GM21360 (cell line): ENCODE measurements around the gene CDH8.
"Not testable (repeated sequence)": the region's sequence is repeated elsewhere in the genome, so short reads cannot be mapped to it uniquely, and the experiment has no call there.

ENCODE experiments used
- ATAC-seq: cut with Tn5 transposase; IDR thresholded peaks from one replicate; pipeline ENCODE4 v1.9.1; 2021; ENCODE audit warnings: mild to moderate bottlenecking, moderate library complexity; ENCODE audit not compliant: unreplicated experiment

CDH8 gene

DNA sequence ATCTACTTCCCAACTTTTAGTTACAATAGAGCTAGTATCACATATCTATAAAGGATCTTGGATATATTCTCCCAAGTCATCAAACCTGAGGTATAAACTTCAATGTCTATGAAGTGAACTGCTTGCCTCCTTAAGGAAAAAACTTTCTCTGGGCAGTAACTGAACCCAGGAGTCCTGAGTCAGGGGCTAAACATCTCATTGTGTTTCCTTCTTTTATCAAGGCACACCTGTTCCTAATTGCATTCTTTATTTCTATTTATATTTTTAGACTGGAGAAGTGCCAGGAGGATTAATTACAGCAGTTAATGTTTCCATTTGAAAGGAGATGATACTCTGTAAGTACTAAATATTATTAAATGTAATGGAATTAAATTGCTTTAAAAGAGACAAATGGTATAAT is 98.6 kb downstream of the CDH8 start:
- ATAC-seq = no peak

DNA sequence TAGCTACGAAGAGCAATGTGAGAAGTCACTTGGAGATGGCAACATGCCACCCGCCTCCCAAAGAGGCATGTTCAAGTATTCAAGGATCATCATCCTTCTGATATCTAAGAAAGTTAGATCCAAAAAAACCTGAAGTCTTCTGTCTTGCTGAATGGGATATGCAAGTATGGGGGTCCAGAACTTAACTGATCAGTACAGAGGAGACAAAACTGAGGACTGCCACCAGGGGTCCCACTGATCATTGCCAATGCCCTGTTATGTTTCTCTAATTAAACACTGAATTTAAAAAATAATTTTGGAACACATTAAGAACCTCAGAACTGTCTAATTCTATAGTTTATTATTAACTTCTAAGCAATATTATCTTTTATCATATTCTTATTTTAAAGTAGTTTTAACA is 99.7 kb downstream of the CDH8 start:
- ATAC-seq = no peak

DNA sequence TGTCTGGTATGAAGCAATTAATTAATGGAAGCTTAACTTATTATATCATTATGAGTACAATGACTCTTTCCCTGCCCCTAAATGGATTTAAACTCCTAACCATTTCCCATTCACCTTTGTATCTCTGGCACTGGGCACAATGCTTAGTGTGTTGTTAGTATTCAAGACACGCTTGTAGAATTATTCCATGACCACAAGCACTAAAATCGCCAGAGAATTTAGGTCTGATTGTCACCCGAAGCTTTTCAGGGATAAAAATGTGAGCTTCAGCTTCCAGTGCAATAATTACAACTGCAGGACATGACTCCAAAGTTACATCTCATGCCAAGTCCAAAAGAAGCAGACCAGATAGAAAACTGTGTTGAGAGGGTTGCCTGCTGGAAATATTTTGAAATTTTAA is 101.6 kb downstream of the CDH8 start:
- ATAC-seq = no peak

DNA sequence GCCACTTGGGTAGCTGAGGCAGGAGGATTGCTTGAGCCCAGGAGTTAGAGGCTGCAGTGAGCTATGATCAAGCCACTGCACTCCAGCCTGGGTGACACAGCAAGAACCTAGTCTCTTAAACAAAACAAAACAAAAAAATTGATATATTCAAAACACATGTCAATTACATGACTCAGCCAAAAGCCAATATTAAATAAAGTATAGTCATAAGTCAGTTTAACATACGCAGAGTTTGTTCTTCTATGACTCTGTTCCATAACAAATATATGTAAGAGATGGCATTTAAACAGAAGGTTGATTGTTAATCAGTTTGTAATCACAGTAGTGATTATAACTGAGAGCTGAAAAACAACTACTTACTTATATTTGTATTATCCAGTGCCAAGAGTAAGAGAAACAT is 106.5 kb downstream of the CDH8 start:
- no peak for ATAC-seq

DNA sequence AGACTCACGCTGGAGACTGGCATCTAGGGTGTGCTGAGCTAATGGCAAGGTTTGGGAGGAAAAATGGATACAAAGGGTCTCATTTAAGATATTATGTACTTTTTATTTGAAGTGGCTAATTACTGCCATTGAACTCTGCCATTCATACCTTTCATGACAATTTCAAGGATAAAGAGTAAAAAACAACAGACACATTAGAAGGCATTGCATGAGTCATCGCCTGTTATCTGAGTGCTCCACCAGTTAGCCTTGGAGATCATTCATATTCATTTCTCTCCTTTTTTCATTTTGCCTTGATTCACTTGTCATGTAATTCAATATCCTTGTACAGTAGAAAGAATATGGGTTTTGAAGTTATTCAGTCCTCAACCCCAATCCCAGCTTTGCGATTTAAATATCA is 109.5 kb downstream of the CDH8 start:
- ATAC-seq = no peak

DNA sequence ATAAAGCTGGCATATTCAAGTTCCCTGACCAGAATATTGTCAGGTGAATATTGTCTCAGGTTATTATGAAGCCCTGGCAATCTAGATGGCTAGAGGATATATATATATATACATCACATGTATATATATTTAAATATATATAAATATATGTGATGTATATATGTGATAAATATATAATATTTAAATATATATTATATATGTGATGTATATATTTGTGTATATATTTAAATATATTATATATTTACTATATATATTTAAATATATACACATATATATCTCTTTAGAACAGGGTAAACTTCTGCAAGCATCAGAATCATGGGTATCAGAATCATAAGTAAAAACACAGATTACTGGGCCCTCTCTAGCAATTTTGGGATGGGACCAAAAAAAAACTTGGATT is 112.6 kb downstream of the CDH8 start:
- ATAC-seq = no peak

DNA sequence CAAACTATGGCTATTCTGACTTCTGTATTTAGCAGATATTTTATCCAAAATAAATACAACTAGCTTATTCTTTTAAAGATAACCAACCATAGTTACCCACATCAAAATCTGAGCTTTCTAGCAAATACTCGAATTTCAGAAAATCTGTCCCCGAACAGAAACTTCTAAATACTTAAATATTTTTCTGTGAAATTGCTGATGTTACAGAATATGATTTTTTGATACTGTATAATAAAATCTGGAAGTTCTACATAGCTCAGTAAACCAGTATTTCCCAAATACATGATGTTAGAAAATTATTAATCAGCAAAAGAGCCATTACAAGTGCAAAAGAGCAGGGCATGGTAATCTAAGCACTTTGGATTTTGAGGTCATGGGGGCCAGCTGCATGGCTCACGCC is 114.9 kb downstream of the CDH8 start:
- ATAC-seq = no peak

DNA sequence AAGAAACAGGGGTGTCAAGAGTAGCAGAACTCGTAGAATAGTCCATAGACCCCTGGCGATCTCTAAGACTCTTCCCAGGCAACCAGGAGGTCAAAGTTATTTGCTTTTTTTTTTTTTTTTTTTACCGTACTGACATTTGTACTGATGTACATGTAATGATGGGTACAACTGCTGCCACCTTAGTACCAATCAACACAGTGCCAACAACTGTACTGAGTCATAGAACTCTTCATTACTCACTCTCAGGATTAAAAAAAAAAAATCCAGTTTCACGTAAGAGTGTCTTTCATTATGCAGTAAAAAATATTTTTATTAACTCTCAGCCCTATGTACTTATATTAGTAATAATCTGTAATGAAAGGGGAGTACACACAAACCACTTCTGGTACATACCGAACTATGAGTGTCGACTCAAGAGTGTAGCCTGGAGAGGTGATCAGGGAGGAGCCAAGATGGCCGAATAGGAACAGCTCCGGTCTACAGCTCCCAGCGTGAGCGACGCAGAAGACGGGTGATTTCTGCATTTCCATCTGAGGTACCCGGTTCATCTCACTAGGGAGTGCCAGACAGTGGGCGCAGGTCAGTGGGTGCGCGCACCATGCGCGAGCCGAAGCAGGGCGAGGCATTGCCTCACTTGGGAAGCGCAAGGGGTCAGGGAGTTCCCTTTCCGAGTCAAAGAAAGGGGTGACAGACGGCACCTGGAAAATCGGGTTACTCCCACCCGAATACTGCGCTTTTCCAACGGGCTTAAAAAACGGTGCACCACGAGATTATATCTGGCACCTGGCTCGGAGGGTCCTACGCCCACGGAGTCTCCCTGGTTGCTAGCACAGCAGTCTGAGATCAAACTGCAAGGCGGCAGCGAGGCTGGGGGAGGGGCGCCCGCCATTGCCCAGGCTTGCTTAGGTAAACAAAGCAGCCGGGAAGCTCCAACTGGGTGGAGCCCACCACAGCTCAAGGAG is 118.1 kb downstream of the CDH8 start:
- ATAC-seq = not testable (repeated sequence)

DNA sequence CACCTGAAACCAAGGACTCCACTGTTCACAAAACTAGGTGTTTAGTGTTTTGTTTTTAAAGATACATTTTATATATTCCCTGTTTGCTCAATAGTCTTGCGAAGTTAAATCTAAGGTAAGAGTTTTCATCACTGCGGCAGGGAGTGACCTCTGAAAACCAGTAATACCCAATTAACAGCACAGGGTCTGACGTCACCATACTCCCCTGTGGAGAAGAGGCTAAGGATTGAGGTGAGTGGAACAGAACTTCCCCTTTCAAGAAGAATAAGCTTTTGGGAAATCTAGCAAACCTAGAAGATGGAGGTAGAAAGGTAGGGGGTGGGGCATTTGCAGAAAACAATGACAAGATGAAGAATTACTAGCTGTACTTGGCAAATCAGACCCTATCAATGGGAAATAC is 120.7 kb downstream of the CDH8 start:
- ATAC-seq = no peak

DNA sequence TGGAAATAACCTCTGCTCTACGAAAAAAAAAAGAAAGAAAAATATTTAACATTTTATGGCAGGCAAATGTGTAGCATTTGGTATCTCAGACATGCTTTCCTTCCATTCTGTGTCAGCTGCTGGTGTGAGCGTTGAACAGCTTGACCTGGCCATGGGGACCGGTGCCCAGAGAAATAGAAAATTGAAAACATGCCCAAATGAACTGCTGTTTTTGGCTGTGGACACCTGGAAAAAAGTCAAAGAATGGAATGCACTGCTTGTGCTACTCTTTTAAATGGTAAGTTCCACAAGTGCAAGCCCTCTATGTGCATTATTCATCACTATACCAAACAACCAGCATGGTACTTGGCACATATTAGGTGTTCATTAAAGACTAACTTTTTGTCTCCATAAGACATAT is 127.2 kb downstream of the CDH8 start:
- no peak for ATAC-seq

DNA sequence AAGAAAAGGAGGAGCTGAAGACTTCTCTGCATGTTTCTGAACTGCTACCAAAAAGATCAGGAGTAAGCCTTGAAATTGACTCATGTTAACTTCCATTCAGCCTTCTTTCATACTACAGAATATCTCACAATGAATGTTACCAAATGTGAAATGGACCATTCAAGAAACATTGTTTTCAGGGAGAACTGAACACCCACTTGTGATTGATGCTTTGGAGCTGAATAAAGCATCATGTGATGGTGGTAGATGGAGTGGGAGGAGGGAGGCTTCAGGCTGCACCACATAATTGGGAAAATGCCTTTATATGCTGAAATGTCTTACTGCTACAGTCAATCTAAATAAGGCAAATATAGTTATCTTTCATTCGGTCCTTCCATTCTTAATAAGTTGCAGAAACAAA is 127.8 kb downstream of the CDH8 start:
- ATAC-seq = no peak

DNA sequence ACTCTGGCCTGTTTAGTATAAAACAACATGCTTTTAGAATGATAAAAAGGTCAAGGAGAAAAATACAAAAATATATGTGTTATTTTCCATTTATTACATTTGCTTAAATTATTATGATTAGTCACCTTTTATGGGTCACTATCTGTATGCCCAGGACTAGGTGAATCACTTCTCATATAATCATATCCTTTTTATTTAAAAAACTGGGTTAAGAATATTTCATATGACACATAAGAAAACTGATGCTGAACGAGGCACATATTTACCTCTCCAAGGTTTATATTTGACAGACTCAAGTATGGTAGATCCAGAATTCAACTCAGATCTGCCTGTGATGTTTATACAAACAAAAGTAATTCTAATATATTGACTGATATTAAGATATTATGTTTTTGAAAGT is 134.5 kb downstream of the CDH8 start:
- no peak for ATAC-seq

DNA sequence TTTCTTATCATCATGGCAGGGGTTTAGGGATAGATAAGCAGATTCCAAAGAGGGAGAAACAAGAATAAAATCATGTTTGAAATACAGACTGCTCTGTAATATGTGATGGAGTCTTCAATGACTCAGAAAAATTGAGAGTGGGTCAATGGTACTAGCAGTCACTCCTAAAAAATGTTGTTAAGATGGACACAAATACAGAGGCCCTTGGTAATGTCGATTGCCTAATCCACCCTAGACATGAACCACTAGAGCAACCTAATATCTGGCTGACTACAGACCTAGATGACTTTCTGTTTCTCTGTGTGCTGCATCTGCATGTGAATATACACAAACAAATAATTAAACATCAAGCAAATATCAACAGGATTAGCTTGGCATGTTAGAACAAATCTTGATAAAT is 135.8 kb downstream of the CDH8 start:
- no peak for ATAC-seq

DNA sequence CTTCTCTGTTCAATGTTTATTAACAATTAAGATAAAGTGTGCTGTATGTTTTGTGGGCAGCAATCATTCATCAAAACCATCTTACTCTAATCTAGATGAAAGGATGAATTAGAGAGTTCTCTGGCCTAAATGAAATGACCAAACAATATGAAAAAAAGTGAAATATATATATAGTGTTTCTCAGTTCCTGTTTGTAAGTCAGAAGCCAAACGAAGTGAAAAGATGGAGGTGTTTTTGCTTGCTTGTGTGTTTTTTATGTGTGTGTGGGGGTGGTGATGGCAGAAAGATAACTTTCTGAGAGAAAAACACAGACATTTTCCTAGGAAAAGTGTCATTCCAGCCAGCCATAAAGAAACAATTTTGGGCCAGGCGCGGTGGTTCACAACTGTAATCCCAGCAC is 138.6 kb downstream of the CDH8 start:
- ATAC-seq = no peak

DNA sequence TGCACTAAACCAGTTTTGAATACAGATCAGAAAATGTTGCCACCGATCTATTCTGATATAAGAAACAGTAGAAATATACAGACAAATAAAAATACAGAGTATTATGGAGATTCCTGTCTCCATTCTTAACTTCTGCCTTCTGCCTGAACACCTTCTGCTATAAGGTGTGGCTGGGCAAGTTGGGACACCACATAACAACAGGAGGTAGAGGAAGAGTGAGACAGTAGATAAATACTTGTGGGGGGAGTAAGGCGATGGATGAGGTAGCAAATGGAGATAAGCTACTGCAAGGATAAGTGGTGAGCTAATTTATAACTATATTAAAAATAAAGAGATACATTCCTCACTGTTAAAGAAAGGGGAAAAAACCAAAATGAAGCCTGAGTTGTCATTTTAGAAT is 143.7 kb downstream of the CDH8 start:
- no peak for ATAC-seq

DNA sequence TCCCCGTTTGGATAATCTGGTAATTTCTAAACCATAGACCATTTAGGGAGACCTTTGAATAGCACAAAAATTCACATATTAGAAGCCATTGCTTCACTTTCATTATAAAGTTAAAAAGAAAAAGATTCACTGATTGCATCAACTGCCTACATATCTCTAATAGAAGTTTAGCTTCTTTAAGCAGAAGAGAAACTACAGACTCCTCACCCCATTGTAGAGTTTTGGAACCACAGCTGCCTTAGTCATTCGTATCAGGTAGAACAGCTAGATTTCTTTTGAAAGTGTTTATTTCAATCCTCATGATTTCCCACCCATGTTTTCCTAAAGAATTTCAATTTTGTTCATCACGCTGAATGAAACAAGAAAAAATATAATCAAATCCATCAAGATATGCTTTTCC is 144.8 kb downstream of the CDH8 start:
- ATAC-seq = no peak

DNA sequence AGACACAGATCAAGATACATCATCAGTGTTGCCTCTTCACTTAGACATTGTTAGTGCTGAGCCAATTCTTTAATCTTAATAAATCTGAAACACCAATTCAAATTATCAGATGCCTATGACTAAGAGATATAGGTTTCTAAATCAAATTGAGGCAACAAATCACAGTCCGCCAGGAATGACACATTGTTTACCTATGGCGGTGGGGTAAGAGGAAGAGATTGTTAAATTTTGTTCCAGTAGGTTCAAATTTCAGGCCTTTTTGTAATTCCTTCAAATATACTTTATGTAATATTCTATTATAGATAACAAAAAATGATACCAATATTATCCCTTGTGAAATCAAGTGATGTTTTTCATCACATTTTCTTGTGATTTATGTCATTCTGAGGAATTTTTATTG is 145.9 kb downstream of the CDH8 start:
- no peak for ATAC-seq

DNA sequence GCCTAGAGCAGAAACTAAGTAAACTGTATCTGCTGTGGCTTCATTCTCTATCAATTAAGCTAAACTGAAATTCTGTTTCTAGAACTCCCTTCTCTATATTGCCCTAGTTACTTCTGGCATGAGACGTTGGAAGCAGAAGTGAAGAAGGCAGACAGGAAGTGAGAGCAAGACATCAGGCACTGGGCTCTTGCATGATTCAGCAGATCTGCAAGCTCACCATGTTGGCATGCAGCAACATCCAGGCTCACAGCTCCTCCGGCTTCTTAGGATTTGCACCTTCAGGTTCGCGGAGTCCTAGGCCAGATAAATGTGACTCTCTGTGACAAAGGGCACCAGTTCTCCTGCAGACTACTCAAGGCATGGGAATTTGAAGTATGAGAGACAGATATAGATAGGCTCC is 148.3 kb downstream of the CDH8 start:
- no peak for ATAC-seq

DNA sequence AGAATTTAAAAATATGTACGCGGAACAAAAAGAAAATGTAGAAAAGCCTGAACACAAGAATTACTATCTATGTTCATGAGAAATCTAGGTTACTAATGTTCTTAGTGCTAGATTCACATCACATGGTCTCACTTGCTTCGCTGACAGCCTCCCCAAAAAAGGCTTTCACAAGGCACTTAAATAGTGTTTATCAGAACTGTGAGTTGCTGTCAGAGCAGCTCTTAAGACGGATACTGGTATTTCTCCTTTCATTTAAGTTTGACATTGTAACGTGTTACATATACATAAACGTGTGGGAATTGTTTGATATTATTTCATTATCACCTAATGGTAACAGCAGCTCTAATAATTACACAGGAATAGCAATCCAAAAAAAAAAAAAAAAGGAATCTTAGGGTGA is 150.9 kb downstream of the CDH8 start:
- ATAC-seq = no peak

DNA sequence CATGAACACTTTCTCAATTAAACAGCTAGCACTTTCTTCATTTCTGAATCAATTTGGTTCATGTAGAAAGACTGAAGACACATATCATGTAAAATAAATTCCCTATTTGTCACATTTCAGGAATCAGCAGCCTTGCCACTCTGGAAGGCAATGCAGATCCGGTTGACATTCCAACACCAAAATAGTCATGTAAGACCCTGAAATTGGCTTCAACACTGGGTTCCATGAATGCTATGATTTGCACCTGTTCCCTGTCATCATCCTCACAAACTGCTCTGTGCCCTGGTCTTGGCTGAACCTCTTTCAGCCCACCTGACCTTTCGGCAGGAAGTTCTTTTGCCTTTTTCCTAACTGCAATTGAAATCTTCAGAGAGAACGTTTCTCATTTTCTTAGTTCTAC is 156.9 kb downstream of the CDH8 start:
- ATAC-seq = no peak

DNA sequence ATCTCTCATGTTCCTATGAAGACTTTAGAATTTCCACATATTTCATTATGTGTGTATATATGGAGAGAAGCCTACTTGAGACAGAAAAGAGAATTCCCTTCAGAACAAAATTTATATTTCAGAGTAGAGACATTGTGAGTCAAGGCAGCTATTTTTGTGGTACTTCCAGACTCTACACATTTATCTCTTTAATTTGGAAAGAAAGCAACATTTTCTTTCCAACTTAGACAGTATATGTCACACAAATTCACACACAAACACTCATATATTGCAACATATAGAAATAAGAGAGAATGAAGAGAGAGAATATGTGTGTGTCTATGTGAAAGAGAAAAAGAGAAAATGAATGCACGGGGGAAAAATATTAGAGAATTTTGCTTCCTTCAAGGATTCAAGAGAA is 158.8 kb downstream of the CDH8 start:
- no peak for ATAC-seq

DNA sequence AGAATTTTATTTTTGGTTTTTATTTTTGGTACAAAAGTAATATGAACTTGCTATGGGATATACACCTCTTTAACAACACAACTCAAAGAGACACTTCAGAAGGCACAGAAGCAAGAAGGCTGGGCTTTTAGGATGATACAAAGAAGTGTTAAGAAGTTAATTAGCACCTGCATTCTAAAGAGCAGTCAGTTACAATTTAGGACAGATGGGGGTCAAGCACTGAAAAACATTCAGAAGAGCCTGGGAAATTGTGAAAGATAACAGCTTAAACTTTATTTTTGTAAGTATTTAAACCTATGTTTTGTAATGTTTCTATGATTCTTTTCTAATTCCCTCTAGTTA is 163.5 kb downstream of the CDH8 start:
- ATAC-seq = no peak
